Astrocyte (in vitro differentiated cells and primary cell): Measurements from ENCODE around the gene TTC7B. TPM values are rescaled to one million over a fixed set of nuclear protein-coding genes. Genes with fewer than 3 reads are reported as not detected.

Experiments
- DNase-seq: peaks from one replicate; pipeline ENCODE4 v3.0.0-alpha.2; 2010; ENCODE audit warnings: low read depth
- FAIRE-seq: peaks from 2 replicates; lab custom pipeline; 2011; peaks lifted over from hg19 to GRCh38; lab: Jason Lieb, UNC
- H2AFZ ChIP-seq: 2 replicates; pipeline ENCODE4 v1.6.0; 2012; ENCODE audit warnings: low read depth, low read length, inconsistent platforms
- H3K27ac ChIP-seq: 2 replicates; pipeline ENCODE4 v1.5.1; 2011; ENCODE audit warnings: low read depth, low read length, inconsistent platforms
- H3K27me3 ChIP-seq: 2 replicates; pipeline ENCODE4 v1.6.0; 2011; ENCODE audit warnings: low read length, inconsistent platforms; ENCODE audit not compliant: insufficient read depth
- H3K36me3 ChIP-seq: 2 replicates; pipeline ENCODE4 v1.5.1; 2011; ENCODE audit warnings: low read length, inconsistent platforms; ENCODE audit not compliant: insufficient read depth
- H3K4me1 ChIP-seq: 2 replicates; pipeline ENCODE4 v1.5.1; 2011; ENCODE audit warnings: low read length, inconsistent platforms; ENCODE audit not compliant: insufficient read depth
- H3K4me2 ChIP-seq: 2 replicates; pipeline ENCODE4 v1.6.0; 2012; ENCODE audit warnings: low read length, inconsistent platforms
- H3K4me3 ChIP-seq: 2 replicates; pipeline ENCODE4 v1.5.1; 2011; ENCODE audit warnings: low read depth, mild to moderate bottlenecking, low read length, inconsistent platforms; ENCODE audit not compliant: insufficient read depth
- H3K79me2 ChIP-seq: 2 replicates; pipeline ENCODE4 v1.6.0; 2012; ENCODE audit warnings: mild to moderate bottlenecking, low read length, inconsistent platforms; ENCODE audit not compliant: insufficient read depth
- H3K9ac ChIP-seq: 2 replicates; pipeline ENCODE4 v1.6.0; 2012; ENCODE audit warnings: mild to moderate bottlenecking, low read length, inconsistent platforms
- H3K9me3 ChIP-seq: 2 replicates; pipeline ENCODE4 v1.5.1; 2012; ENCODE audit warnings: low read depth, mild to moderate bottlenecking, low read length, inconsistent platforms; ENCODE audit not compliant: insufficient read depth
- H4K20me1 ChIP-seq: 2 replicates; pipeline ENCODE4 v1.6.0; 2012; ENCODE audit warnings: low read length, inconsistent platforms; ENCODE audit not compliant: insufficient read depth
- H3K27ac Mint-ChIP-seq: one replicate; pipeline ENCODE4 v1.8.0; 2021; ENCODE audit warnings: mild to moderate bottlenecking, mixed read lengths; ENCODE audit not compliant: unreplicated experiment
- H3K27me3 Mint-ChIP-seq: one replicate; pipeline ENCODE4 v1.8.0; 2021; ENCODE audit warnings: low read depth, mixed read lengths; ENCODE audit not compliant: unreplicated experiment
- H3K36me3 Mint-ChIP-seq: one replicate; pipeline ENCODE4 v1.8.0; 2021; ENCODE audit warnings: low read depth, mixed read lengths; ENCODE audit not compliant: unreplicated experiment
- H3K4me1 Mint-ChIP-seq: one replicate; pipeline ENCODE4 v1.8.0; 2021; ENCODE audit warnings: low read depth, mixed read lengths; ENCODE audit not compliant: unreplicated experiment
- H3K4me3 Mint-ChIP-seq: one replicate; pipeline ENCODE4 v1.8.0; 2021; ENCODE audit warnings: mild to moderate bottlenecking, moderate library complexity, mixed read lengths; ENCODE audit not compliant: unreplicated experiment
- H3K9me3 Mint-ChIP-seq: one replicate; pipeline ENCODE4 v1.8.0; 2021; ENCODE audit warnings: mild to moderate bottlenecking, mixed read lengths; ENCODE audit not compliant: unreplicated experiment
- EZH2 ChIP-seq: IDR thresholded peaks from 2 replicates; pipeline ENCODE4 v1.6.1; 2012; ENCODE audit warnings: mild to moderate bottlenecking, low read length, inconsistent platforms; ENCODE audit not compliant: insufficient read depth
- total RNA-seq: library from RNA; stranded (reverse); gene quantifications from 2 replicates; pipeline ENCODE4 v1.2.1, GENCODE V29; 2021
- TF ChIP-seq, protein P1 (sequence below): IDR thresholded peaks from 2 replicates; pipeline ENCODE4 v1.5.1; 2011; ENCODE audit warnings: low read depth, mild to moderate bottlenecking, inconsistent platforms, low read length, moderate library complexity; ENCODE audit not compliant: insufficient read depth

TTC7B gene
- total RNA-seq, 1 donor from 2014 or later: 42.1 TPM

DNA sequence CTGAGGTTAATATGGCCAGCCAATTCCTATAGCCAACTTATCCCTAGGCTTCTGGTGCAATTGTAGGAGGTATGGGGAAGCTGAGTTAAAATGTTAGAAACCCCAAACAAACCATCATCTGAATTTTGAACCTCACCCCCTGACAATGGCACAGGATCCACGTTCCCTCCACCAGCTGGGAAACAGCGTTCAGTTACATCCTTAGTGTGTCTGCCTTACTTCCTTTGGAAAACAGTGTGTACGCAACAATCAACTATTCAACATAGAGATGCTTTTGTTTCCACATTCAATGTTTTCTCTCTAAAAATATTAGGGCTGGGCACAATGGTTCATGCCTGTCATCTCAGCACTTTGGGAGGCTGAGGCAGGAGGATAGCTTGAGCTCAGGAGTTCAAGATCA lies 203.4 kb downstream of the TTC7B start:
- no peak overlapping the region for H3K4me3 Mint-ChIP-seq
- peaks cover 7% of the 10 kb centered on the region for H3K4me1 ChIP-seq
- no peaks in the 10 kb centered on the region for H3K9me3 Mint-ChIP-seq
- TF ChIP-seq, protein P1, sequence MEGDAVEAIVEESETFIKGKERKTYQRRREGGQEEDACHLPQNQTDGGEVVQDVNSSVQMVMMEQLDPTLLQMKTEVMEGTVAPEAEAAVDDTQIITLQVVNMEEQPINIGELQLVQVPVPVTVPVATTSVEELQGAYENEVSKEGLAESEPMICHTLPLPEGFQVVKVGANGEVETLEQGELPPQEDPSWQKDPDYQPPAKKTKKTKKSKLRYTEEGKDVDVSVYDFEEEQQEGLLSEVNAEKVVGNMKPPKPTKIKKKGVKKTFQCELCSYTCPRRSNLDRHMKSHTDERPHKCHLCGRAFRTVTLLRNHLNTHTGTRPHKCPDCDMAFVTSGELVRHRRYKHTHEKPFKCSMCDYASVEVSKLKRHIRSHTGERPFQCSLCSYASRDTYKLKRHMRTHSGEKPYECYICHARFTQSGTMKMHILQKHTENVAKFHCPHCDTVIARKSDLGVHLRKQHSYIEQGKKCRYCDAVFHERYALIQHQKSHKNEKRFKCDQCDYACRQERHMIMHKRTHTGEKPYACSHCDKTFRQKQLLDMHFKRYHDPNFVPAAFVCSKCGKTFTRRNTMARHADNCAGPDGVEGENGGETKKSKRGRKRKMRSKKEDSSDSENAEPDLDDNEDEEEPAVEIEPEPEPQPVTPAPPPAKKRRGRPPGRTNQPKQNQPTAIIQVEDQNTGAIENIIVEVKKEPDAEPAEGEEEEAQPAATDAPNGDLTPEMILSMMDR: no peak
- no peak for TF ChIP-seq EZH2
- H3K27ac Mint-ChIP-seq: no peak overlapping the region
- no peak overlapping the region for H3K9ac ChIP-seq
- H3K27me3 Mint-ChIP-seq: no peaks in the 10 kb centered on the region
- DNase-seq (no peak), FAIRE-seq (no peak)
- no peak overlapping the region for H3K4me2 ChIP-seq
- H3K9me3 ChIP-seq: no peaks in the 10 kb centered on the region
- H3K4me1 Mint-ChIP-seq: peaks cover 31% of the 10 kb centered on the region
- no peaks in the 10 kb centered on the region for H3K79me2 ChIP-seq
- no peaks in the 10 kb centered on the region for H4K20me1 ChIP-seq
- H3K27me3 ChIP-seq: no peaks in the 10 kb centered on the region
- no peak overlapping the region for H3K4me3 ChIP-seq
- peaks cover 10% of the 10 kb centered on the region for H3K36me3 Mint-ChIP-seq
- H3K36me3 ChIP-seq: no peaks in the 10 kb centered on the region
- no peak overlapping the region for H3K27ac ChIP-seq
- no peak overlapping the region for H2AFZ ChIP-seq

DNA sequence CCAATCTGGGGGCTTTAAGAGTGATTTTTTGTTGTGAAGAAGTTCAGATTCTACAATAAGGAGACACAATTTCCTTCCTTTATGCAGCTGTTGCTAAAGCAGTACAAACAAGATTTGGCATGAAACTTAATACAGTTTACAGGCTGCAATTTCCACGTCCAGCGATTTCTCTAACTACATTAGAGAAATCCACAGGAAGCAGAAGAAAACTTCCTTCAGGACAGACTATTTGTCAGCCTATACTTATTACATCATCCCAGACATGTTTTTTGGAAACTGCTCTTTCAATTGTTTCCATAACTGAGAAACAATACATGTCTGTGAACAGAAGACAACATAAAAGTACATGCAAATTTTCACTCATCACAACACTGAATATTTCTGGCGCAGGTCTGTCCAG lies 204.3 kb downstream of the TTC7B start:
- Histone ChIP-seq H3K4me2 (no peak overlapping the region), H4K20me1 (no peaks in the 10 kb centered on the region), H3K9ac (no peak overlapping the region), H3K36me3 (no peaks in the 10 kb centered on the region), H3K4me3 (no peak overlapping the region), H3K27ac (no peak overlapping the region), H3K9me3 (no peaks in the 10 kb centered on the region), H3K27me3 (no peaks in the 10 kb centered on the region), H3K79me2 (no peaks in the 10 kb centered on the region), H3K4me1 (peaks cover 4% of the 10 kb centered on the region), H2AFZ (no peak overlapping the region)
- no peak for TF ChIP-seq EZH2
- TF ChIP-seq, protein P1: no peak
- Mint-ChIP-seq H3K36me3 (peaks cover 7% of the 10 kb centered on the region), H3K4me1 (peaks cover 27% of the 10 kb centered on the region), H3K9me3 (no peaks in the 10 kb centered on the region), H3K27me3 (no peaks in the 10 kb centered on the region), H3K27ac (no peak overlapping the region), H3K4me3 (no peak overlapping the region)
- DNase-seq (no peak), FAIRE-seq (peak; percentile 9)

DNA sequence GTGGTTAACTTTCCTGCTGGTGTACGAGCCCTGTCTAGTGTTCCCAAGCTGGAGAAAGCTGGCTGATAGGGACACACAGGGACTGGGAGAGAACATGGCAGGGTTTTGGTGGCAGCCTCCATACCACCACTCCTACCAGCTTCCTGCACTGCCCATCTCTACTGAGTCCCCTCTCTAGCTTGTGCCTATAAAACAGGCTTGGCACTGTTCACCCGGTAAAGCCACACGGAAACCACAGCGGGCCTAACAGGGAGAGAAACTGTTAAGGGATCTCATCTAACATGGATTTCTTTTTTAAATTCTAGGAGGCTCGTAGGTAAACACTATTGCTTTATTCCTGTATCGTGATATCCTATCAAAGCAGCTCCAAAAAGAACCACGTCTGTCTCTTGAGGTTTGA lies 204.7 kb downstream of the TTC7B start:
- TF ChIP-seq EZH2: no peak
- TF ChIP-seq, protein P1: no peak
- Mint-ChIP-seq H3K36me3 (peaks cover 7% of the 10 kb centered on the region), H3K27me3 (no peaks in the 10 kb centered on the region), H3K9me3 (no peaks in the 10 kb centered on the region), H3K4me3 (no peak overlapping the region), H3K27ac (no peak overlapping the region), H3K4me1 (peaks cover 24% of the 10 kb centered on the region)
- Histone ChIP-seq H3K4me1 (no peaks in the 10 kb centered on the region), H3K79me2 (no peaks in the 10 kb centered on the region), H3K4me2 (no peak overlapping the region), H3K27me3 (no peaks in the 10 kb centered on the region), H2AFZ (no peak overlapping the region), H3K4me3 (no peak overlapping the region), H4K20me1 (no peaks in the 10 kb centered on the region), H3K9ac (no peak overlapping the region), H3K27ac (no peak overlapping the region), H3K9me3 (no peaks in the 10 kb centered on the region), H3K36me3 (no peaks in the 10 kb centered on the region)
- no peak for FAIRE-seq
- no peak for DNase-seq
